GM13977 (cell line): ENCODE measurements around the gene SSC5D.

ENCODE experiments used
- DNase-seq: peaks from one replicate; pipeline ENCODE4 v3.0.0; 2012; ENCODE audit warnings: low spot score
- in situ Hi-C: fragments of 300-500 bp; cut with MboI; formaldehyde crosslinking; loops from one replicate; pipeline ENCODE4 v1.12.0; 2022; ENCODE audit warnings: low sequenced_read_pairs, low pct_unique_long_range_greater_than_20kb, mixed read lengths, inconsistent platforms; ENCODE audit not compliant: unreplicated experiment
- TF ChIP-seq, protein P1 (sequence below): IDR thresholded peaks from 2 replicates; pipeline ENCODE4 v1.5.1; 2012; ENCODE audit warnings: mild to moderate bottlenecking, control low read depth; ENCODE audit not compliant: insufficient read depth; ENCODE audit errors: extremely low read depth, missing control alignments

Gene SSC5D

DNA sequence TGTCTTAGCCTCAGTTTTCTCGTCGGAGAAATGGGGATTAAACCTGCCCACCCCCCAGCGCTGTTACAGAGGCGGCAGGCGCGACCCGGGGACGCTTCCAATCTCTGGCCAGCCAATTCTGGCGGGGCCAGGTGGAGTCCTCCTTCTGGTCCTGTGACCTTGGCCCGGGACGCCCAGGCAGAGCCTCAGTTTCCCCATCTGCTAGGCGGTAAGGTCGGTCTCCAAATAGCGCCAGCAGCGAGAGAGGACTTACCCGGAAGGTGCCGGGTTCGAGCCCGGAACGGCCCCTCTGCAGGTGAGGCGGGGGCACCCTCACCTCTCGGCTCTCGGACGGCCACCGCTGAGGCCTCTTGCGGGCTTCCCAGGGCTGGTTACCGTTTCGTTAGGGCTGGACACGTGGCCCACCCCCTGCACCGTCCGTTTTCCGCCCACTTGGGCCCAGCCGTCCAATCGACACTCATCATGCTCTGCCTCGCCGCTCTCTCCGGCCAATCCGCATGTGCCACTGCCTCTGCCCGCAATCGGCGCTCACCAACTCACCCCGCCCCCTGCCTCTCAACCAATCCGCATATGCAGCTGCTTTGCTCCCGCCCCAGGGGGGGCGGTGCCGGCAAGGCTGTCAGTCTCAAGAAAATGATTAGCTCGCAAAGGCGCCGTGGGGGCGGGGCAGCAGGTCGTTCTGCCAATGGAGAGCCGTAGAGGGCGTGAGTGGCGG, 26.8 kb upstream of the SSC5D start, which contains the start of gene ISOC2:
TSS of gene ISOC2 (minus strand) at position 384 of the 715 bp plus-strand sequence. CDS start 5,156 bp downstream, outside the sequence.
- TF ChIP-seq, protein P1, sequence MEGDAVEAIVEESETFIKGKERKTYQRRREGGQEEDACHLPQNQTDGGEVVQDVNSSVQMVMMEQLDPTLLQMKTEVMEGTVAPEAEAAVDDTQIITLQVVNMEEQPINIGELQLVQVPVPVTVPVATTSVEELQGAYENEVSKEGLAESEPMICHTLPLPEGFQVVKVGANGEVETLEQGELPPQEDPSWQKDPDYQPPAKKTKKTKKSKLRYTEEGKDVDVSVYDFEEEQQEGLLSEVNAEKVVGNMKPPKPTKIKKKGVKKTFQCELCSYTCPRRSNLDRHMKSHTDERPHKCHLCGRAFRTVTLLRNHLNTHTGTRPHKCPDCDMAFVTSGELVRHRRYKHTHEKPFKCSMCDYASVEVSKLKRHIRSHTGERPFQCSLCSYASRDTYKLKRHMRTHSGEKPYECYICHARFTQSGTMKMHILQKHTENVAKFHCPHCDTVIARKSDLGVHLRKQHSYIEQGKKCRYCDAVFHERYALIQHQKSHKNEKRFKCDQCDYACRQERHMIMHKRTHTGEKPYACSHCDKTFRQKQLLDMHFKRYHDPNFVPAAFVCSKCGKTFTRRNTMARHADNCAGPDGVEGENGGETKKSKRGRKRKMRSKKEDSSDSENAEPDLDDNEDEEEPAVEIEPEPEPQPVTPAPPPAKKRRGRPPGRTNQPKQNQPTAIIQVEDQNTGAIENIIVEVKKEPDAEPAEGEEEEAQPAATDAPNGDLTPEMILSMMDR, result no peak
- in situ Hi-C loops, result no loop called here
- DNase-seq, result peak; percentile 100

DNA sequence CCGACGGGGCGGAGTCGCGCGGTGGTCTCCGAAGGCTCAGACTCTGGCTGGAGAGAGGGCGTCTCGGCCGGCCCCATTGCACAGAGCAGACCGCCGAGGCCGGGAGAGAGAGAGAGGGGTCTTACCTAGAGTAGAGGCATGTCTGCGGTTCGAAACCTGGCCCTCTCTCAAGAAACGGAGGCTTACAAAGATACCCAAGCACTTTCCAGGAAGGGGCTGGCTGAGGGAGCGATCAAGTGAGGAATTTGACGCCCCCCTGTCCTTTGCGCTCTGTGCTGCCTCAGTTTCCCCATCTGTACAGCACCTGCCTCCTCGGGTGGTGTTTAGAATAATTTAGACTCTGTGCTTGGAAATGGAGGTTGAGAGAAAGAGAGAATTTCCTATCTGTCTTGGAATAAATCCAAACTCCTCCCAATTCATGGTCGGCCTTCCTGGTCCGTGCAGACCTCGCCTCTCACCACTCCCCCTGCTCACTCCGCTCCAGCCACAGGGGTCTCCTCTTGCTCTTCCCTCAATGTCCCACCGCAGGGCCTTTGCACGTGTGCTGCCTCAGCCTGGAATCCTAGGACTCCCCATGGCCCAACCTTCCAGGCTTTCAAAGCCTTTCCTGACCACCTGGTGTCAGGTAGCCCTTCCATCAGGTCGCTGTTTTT, 26.1 kb upstream of the SSC5D start:
- no peak for DNase-seq
- TF ChIP-seq, protein P1, result no peak
- in situ Hi-C loops, result no loop called here

DNA sequence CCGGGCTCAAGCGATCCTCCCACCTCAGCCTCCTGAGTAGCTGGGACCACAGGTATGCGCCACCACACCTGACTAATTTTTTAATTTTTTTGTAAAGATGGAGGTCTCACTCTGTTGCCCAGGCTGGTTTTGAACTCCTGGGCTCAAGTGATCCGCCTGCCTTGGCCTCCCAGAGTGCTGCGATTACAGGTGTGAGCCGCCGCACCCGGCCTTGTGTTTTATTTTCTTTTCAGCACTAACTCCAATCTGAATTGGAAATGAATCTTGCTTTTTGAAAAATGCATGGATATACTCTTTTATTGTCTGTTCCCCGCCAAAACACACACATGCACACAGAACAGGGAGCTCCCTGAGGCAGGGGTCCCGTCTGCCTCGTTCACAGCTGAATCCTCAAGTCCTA, 25.5 kb upstream of the SSC5D start:
- in situ Hi-C loops, result no loop called here
- TF ChIP-seq, protein P1, result no peak
- no peak for DNase-seq

DNA sequence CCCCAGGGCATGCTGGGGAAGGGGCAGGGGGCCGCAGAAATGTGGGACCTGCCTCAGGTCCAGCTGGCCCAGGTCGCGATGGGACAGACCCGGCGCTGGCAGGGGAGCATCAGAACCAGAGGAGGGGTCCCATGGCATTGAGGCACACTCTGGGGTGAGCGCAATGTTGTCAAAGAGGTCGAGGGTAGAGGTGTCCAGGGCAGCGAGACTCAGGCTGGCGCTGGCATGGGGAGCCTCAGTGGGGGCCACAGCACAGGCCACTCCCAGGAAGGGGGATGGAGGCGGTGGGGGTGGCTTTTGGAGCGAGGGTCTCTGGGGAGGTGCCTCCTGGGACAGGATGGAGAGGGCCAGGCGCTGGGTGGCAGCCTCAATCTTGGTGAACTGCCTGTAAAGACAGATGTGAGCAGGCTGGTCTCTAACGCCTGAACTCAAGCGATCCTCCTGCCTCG, 24.6 kb upstream of the SSC5D start:
- in situ Hi-C loops, result no loop called here
- TF ChIP-seq, protein P1, result no peak
- no peak for DNase-seq

DNA sequence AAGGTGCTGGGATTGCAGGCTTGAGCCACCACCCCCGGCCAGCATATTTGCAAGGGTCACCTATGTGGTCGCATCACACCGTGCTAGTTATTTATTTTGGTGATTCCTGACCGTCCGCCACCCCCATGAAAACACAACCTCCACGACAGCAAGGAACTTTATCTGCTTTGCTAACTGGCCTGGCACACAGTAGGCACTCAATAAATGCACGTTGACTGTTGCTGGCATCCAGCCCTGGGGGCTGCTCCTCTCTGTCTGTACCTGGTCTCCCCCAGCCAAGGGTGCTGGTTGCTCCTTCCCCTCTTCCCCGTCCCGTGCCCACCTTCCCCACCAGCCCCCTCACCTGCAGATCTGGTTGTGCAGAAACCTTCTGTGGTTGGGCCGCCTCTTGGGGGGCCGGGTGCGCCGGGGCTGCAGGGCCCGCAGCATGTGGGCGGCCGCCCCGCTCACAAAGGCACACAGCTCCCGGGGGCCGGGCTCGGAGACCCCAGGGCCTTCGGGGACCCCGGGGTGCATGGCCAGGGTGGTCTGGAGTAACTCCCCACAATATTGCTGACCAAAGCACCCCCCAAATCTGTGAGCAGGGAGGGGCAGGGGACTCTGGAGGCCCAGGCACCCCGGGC, 24.1 kb upstream of the SSC5D start:
- no peak for DNase-seq
- TF ChIP-seq, protein P1, result no peak
- in situ Hi-C loops, result no loop called here

DNA sequence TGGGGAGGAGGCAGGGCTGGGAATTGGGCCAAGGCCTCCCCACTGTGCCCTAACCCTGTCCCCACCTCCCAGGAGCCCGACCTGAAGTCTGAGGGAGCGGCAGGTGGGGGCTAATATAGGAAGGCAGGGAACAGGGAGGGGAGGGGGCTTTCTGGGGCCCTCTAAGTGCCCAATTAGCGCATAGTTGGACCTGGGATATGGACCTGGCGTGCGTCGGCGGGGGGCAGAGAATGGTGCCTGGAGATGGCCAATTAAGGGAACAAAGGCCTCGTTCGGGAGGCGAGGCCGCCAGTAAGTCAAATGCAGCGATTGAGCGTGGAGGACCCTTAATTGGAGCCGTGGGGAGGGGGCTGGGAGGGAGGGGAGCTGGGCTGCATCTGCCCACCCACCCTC, 23.6 kb upstream of the SSC5D start, which contains the start of gene C19orf85:
TSS of gene C19orf85 (minus strand) at position 90 of the 393 bp plus-strand sequence. CDS start 197 bp downstream, outside the sequence.
- in situ Hi-C loops, result no loop called here
- TF ChIP-seq, protein P1, result no peak
- DNase-seq, result no peak
